GM19438 (cell line): ENCODE results near the gene C22orf39.

Experiments used
- ATAC-seq: cut with Tn5 transposase; IDR thresholded peaks from one replicate; pipeline ENCODE4 v1.9.1; 2021; ENCODE audit warnings: low read depth; ENCODE audit not compliant: unreplicated experiment

The C22orf39 gene

DNA sequence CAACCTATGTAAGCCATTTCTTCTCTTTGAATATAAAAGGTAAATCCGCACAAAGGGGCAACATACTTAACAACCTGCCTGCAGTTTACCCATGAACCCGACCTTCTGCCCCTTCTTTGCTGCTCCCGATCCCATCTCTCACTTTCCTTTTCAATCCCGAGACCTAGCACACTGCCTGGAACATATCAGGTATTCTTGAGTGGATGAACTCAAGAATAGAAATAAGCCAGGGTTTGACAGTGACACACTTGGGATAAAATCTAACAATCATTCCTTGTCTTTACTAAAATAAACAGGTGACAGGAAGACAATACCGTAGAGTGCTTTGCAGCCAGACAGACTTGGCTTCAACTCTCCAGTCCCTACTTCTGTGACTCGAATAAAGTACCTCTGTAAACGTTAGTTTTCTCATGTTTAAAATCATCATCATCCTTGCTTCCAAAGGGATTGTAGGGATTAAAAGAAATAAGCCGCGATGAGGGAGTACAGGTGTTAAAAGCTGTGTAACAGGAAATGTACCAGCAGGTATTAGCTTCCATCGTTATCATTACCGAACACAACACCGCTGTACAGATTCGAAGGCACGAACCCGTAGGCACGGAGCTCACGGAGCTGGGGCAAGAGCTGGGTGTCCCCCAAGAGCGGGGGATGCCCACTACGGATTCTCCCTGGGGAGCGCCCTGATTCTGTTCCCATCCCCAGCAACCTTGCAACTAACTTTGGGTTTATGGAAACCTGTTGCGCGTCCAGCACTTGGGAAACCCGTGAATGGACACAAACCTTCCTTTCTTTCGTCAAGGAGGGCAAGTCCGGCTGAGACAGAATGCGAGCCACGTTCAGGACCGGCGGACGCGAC, 30.8 kb upstream of the C22orf39 start:
- no peak for ATAC-seq

GRCh38 chr22:19477321-19478044, 30.0 kb upstream of the C22orf39 start:
- no peak for ATAC-seq

GRCh38 chr22:19476023-19476422, 28.5 kb upstream of the C22orf39 start:
- no peak for ATAC-seq

DNA sequence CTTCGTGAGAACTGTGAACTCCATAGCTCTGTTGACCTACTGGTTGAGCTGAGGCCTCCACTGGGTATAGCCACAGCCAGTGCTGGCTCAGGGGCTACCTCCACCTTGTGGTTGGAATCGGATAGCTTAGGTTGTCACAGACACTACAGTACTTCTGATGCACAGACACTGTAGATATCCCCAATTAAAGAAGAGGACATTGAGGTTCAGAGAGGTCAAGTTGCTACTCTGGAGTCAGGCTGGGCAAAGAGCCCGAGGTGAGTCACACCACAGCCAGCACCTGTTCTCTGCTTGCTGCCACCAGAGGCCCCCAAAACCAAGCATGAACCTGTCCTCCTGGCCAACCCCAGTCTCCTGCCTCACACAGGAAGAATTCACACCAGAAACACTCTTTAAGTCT, 26.1 kb upstream of the C22orf39 start:
- no peak for ATAC-seq

- ATAC-seq = no peak
These were observed 24.7 kb upstream of the C22orf39 start for GRCh38 chr22:19472233-19472632.

GRCh38 chr22:19471572-19471971, 24.1 kb upstream of the C22orf39 start:
- no peak for ATAC-seq

DNA sequence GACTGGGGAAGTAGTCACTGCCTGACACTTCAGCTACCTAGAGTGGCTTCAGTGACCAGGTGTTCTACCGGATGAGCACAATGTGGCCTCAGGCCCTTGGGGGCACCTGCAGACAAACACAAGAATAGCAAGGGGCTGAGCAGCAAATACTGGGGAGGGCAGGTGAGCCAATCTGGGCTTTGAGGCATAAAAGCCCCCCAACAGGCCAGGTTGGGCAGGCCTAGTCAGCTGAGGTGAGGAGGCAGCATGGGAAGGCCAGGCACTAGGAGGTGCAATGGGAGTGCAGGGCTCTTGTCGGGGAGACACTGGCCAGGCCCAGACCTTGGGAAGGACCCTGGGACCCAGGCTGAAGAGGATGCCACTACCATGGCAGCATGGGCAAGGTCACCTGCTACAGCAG, 22.5 kb upstream of the C22orf39 start:
- ATAC-seq = no peak

DNA sequence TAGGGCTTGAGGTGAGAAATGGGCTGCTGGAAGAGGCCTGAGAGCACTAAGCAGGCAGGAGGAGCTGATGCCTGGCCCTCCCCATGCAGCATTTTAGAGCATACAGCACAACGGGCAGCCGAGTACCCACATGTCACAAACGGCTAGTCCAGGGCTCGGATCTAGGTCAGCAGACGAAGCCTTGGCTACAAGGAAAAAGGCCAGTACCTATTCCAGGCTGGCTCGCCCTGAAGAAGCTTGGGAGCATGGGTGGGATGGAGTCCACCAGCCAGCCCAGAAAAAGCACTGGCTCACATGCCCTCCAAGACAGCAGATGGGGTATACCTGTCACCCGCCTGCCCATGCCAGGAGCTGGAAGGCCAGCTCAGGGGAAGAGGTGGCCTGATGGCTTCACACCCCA, 21.9 kb upstream of the C22orf39 start:
- ATAC-seq = no peak

GRCh38 chr22:19467912-19468311, 20.4 kb upstream of the C22orf39 start:
- ATAC-seq = no peak

GRCh38 chr22:19466848-19467752, 19.6 kb upstream of the C22orf39 start:
- no peak for ATAC-seq

GRCh38 chr22:19466126-19466716, 18.7 kb upstream of the C22orf39 start:
- no peak for ATAC-seq

- no peak for ATAC-seq
These were observed 17.5 kb upstream of the C22orf39 start for GRCh38 chr22:19464975-19465374.

GRCh38 chr22:19464546-19464945, 17.0 kb upstream of the C22orf39 start:
- ATAC-seq = no peak

GRCh38 chr22:19463491-19464469, 16.3 kb upstream of the C22orf39 start:
- ATAC-seq = no peak

- no peak for ATAC-seq
These were observed 15.5 kb upstream of the C22orf39 start for GRCh38 chr22:19463008-19463407.

DNA sequence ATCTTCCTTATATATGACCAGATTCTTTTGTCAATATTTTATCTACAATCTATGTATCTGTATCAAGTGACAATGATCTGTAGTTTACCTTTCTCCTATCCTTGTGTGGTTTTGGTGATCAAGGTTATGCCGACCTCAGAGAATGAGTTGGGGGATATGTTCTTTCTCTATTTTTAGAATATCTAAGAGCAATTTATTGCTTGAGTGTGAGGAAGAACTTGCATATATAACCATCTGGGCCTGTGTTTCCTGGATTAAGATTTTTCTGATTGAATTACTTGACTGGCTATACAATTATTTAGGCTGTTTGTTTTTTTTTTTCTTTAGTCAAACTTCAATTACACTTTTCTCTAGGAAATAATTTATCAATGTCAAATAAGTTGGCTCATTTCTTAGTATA, 14.0 kb upstream of the C22orf39 start:
- ATAC-seq = no peak

- ATAC-seq = no peak
These were observed 12.5 kb upstream of the C22orf39 start for GRCh38 chr22:19460036-19460435.

DNA sequence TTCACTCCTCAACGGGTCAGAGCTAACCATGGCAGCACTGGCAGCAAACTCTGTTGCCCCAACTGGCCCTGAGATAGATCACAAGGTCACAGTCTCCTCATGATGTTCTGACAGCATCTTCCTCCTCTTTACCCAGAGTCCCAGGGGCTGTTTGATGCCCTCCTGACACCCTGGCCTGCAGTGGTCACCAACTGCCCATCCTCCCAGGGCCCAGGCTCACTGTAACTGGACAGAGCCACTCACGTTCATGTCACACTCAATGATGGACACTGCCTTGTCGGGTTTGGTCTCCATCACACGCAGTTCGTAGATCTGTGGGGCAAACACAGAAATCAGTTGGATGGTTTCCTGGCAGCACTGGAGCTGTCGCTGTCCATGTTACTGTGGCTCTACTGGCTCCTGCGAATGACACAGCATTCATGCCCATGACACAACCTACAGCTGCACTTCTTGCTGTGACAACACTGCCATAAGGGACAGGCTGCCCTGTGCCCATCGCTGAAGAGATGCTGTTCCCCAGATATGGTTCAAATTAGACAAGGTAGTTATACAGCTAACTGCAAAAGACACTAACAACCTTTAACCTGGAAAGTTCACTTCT, 10.4 kb upstream of the C22orf39 start:
- no peak for ATAC-seq

DNA sequence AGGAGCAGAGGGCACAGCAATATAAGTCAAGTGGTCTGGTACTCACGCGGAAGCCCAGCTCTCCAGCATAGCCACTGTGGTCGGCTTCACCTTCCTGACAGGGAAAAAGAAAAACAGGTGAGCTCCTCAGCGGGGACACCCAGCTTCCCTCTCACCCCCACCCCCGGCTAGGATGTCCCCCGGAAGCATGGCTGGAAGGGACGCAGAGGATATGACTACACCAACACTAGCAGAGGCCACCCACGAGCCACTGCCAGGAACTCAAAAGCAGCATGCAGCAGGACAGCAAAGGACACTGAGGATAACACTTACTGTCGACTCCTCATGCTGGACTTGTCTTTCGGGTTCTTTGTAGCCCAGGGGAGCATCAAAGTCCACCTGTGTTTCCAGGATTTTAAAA, 9.0 kb upstream of the C22orf39 start:
- no peak for ATAC-seq
